Endothelial cell (in vitro differentiated cells): ENCODE measurements around the gene CLDN10. TPM values are rescaled to one million over a fixed set of nuclear protein-coding genes. Genes with fewer than 3 reads are reported as not detected.
A peak's percentile ranks its signal among the peaks of the same experiment; 100 is the strongest.

Experiments used
- DNase-seq: peaks from one replicate; pipeline ENCODE4 v3.0.0; 2021; ENCODE audit warnings: low spot score
- H3K27ac Mint-ChIP-seq: one replicate; pipeline ENCODE4 v1.8.0; 2021; ENCODE audit warnings: mixed read lengths, inconsistent platforms; ENCODE audit not compliant: unreplicated experiment
- H3K27me3 Mint-ChIP-seq: one replicate; pipeline ENCODE4 v1.8.0; 2021; ENCODE audit warnings: mild to moderate bottlenecking, moderate library complexity, mixed read lengths, inconsistent platforms; ENCODE audit not compliant: unreplicated experiment
- H3K36me3 Mint-ChIP-seq: one replicate; pipeline ENCODE4 v1.8.0; 2021; ENCODE audit warnings: mild to moderate bottlenecking, low read depth, mixed read lengths, inconsistent platforms; ENCODE audit not compliant: unreplicated experiment
- H3K4me1 Mint-ChIP-seq: one replicate; pipeline ENCODE4 v1.8.0; 2021; ENCODE audit warnings: mild to moderate bottlenecking, mixed read lengths, inconsistent platforms; ENCODE audit not compliant: unreplicated experiment
- H3K4me3 Mint-ChIP-seq: one replicate; pipeline ENCODE4 v1.8.0; 2021; ENCODE audit warnings: mild to moderate bottlenecking, mixed read lengths, inconsistent platforms; ENCODE audit not compliant: unreplicated experiment
- H3K9me3 Mint-ChIP-seq: one replicate; pipeline ENCODE4 v1.8.0; 2021; ENCODE audit warnings: mixed read lengths, inconsistent platforms; ENCODE audit not compliant: unreplicated experiment
- total RNA-seq: library from RNA; stranded (reverse); fragmentation: NEBNext Ultra II Directional; extraction: Animal tissue kit (Norgen Biotek cat#: 25700); gene quantifications from one replicate; pipeline ENCODE4 v1.2.1, GENCODE V29; 2021; ENCODE audit not compliant: unreplicated experiment
- TF ChIP-seq, protein P1 (sequence below): fragments of 200-600 bp; sonication (generic); IDR thresholded peaks from one replicate; pipeline ENCODE4 v1.5.0; 2021; ENCODE audit warnings: antibody characterized with exemption; ENCODE audit not compliant: unreplicated experiment

CLDN10 gene
- total RNA-seq, 1 donor from 2014 or later: 1.6 TPM

DNA sequence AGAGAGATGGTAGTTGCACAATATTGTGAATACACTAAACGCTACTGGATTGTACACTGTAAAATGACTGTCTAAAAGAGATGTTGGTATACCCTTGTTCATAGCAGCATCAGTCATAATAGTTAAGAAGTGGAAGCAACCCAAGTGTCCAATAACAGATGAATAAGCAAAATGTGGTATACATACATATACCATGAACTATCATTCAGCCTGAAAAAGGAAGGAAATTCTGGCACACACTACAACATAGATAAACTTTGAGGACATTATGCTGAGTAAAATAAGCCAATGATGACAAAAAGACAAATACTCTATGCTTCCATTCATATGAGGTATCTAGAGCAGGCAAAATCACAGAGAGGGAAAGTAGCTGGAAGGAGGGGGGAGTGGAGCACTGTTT lies 76.0 kb downstream of the CLDN10 start:
- Mint-ChIP-seq H3K9me3 (no peaks in the 10 kb centered on the region), H3K4me1 (no peaks in the 10 kb centered on the region), H3K36me3 (peaks cover 42% of the 10 kb centered on the region), H3K4me3 (no peak overlapping the region), H3K27ac (no peak overlapping the region), H3K27me3 (no peaks in the 10 kb centered on the region)
- no peak for DNase-seq
- TF ChIP-seq, protein P1, sequence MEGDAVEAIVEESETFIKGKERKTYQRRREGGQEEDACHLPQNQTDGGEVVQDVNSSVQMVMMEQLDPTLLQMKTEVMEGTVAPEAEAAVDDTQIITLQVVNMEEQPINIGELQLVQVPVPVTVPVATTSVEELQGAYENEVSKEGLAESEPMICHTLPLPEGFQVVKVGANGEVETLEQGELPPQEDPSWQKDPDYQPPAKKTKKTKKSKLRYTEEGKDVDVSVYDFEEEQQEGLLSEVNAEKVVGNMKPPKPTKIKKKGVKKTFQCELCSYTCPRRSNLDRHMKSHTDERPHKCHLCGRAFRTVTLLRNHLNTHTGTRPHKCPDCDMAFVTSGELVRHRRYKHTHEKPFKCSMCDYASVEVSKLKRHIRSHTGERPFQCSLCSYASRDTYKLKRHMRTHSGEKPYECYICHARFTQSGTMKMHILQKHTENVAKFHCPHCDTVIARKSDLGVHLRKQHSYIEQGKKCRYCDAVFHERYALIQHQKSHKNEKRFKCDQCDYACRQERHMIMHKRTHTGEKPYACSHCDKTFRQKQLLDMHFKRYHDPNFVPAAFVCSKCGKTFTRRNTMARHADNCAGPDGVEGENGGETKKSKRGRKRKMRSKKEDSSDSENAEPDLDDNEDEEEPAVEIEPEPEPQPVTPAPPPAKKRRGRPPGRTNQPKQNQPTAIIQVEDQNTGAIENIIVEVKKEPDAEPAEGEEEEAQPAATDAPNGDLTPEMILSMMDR: no peak

DNA sequence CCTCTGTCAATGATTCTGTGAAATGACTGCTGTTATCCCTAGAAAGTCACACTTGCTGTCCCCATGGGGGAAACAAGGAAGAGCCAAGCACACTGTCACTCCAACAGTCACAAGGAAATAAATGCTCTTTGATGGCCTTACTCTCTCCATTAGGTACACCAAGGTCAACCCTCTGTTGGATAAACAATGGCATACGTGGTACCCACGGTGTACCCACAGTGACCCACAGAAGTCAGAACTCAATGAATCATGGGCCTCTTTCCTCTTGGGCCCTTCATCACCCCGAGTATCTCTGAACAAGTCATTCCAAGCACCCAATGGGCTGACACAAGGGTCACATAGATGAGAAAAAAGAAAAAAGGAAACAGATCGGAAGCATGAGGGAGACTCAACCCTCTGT lies 76.6 kb downstream of the CLDN10 start:
- Mint-ChIP-seq H3K36me3 (peaks cover 44% of the 10 kb centered on the region), H3K9me3 (no peaks in the 10 kb centered on the region), H3K4me1 (no peaks in the 10 kb centered on the region), H3K27me3 (no peaks in the 10 kb centered on the region), H3K4me3 (peak overlapping the region; percentile 53), H3K27ac (no peak overlapping the region)
- no peak for DNase-seq
- TF ChIP-seq, protein P1: no peak

Other genes starting within 250 kb of the CLDN10 start
- gene DZIP1, start 92.0 kb downstream of the CLDN10 start, total RNA-seq: 39.7 TPM
- 50.3 TPM for gene DNAJC3, start 124.4 kb downstream of the CLDN10 start, total RNA-seq